Thoracic aorta (tissue), 2 donors: ENCODE results near the gene CEND1. TPM values are rescaled to one million over a fixed set of nuclear protein-coding genes. Genes with fewer than 3 reads are reported as not detected.

Experiments
- ATAC-seq: fragments of 150-250 bp; one replicate; pipeline ENCODE4 v1.8.0; 2017; ENCODE audit warnings: low read depth; ENCODE audit not compliant: insufficient number of reproducible peaks, low FRiP score
- DNase-seq: peaks from one replicate; pipeline ENCODE4 v3.0.0-alpha.2; 2020; ENCODE audit warnings: low spot score
- H3K27ac ChIP-seq, 2 donors: fragments of 200-600 bp; sonication (generic); 1 replicate in 1 of 2; 2 replicates in 1 of 2; pipeline ENCODE4 v1.5.1; 2016; ENCODE audit warnings: mild to moderate bottlenecking in 2 of 2, moderate library complexity in 2 of 2
- H3K27me3 ChIP-seq: fragments of 200-600 bp; sonication (generic); replicated peaks from 2 replicates; pipeline ENCODE4 v1.6.0; 2016; ENCODE audit warnings: mild to moderate bottlenecking; ENCODE audit not compliant: insufficient read depth
- H3K36me3 ChIP-seq: fragments of 200-600 bp; sonication (generic); one replicate; pipeline ENCODE4 v1.5.1; 2016
- H3K4me1 ChIP-seq, 2 donors: fragments of 200-600 bp; sonication (generic); 1 replicate in 1 of 2; 2 replicates in 1 of 2; pipeline versions ENCODE4 v1.5.1 to v1.6.0; 2016; ENCODE audit warnings: low read depth in 2 of 2, mild to moderate bottlenecking in 1 of 2; ENCODE audit not compliant: control insufficient read depth in 1 of 2
- H3K4me3 ChIP-seq: fragments of 200-600 bp; sonication (generic); 2 replicates; pipeline ENCODE4 v1.5.1; 2016; ENCODE audit warnings: mild to moderate bottlenecking
- H3K9me3 ChIP-seq: fragments of 200-600 bp; sonication (generic); 2 replicates; pipeline ENCODE4 v1.5.1; 2016
- CTCF ChIP-seq: fragments of 200-600 bp; sonication (generic); IDR thresholded peaks from one replicate; pipeline ENCODE4 v1.5.1; 2019; ENCODE audit warnings: antibody characterized with exemption
- total RNA-seq, 2 donors: library from RNA; depleted of rRNA; stranded (reverse); fragments of >200 nt; gene quantifications; one replicate each; pipeline versions ENCODE4 v1.1.0 to v1.2.3, GENCODE V29; 2016

Gene CEND1
- total RNA-seq, result not detected

GRCh38 chr11:789943-790342 lies at the start of gene CEND1:
Gene CEND1, minus strand, starts transcription at chr11:790090. Its CDS starts 1,514 bp downstream, at chr11:788576.
- TF ChIP-seq CTCF, result no peak
- no peak within 1 kb of the TSS for H3K27ac ChIP-seq
- peaks cover 0 to 4% of the 10 kb centered on the region in 2 donors for H3K4me1 ChIP-seq
- ATAC-seq (no peak), DNase-seq (no peak)
- peaks cover 8% of the 10 kb centered on the region for H3K27me3 ChIP-seq
- H3K4me3 ChIP-seq, result no peak within 1 kb of the TSS
- no peaks in the 10 kb centered on the region for H3K36me3 ChIP-seq
- H3K9me3 ChIP-seq, result no peaks in the 10 kb centered on the region

GRCh38 chr11:839280-839623 lies 49.4 kb upstream of the CEND1 start:
- DNase-seq (no peak), ATAC-seq (no peak)
- TF ChIP-seq CTCF, result no peak
- Histone ChIP-seq H3K4me3 (no peak overlapping the region), H3K4me1 (peaks cover 31 to 52% of the 10 kb centered on the region in 2 donors), H3K27ac (no peak overlapping the region), H3K27me3 (no peaks in the 10 kb centered on the region), H3K9me3 (no peaks in the 10 kb centered on the region), H3K36me3 (peaks cover 36% of the 10 kb centered on the region)

GRCh38 chr11:838441-839279 lies 48.8 kb upstream of the CEND1 start:
- no peak for DNase-seq
- Histone ChIP-seq H3K4me1 (peaks cover 28 to 52% of the 10 kb centered on the region in 2 donors), H3K27me3 (no peaks in the 10 kb centered on the region), H3K36me3 (peaks cover 36% of the 10 kb centered on the region), H3K9me3 (no peaks in the 10 kb centered on the region), H3K4me3 (no peak overlapping the region), H3K27ac (no peak overlapping the region)
- no peak for ATAC-seq
- no peak for TF ChIP-seq CTCF

- H3K9me3 ChIP-seq, result no peaks in the 10 kb centered on the region
- no peak overlapping the region for H3K27ac ChIP-seq
- H3K27me3 ChIP-seq, result no peaks in the 10 kb centered on the region
- ATAC-seq, result no peak
- H3K4me1 ChIP-seq, result peaks cover 23 to 50% of the 10 kb centered on the region in 2 donors
- no peak for DNase-seq
- no peak for TF ChIP-seq CTCF
- no peak overlapping the region for H3K4me3 ChIP-seq
- peaks cover 36% of the 10 kb centered on the region for H3K36me3 ChIP-seq
Observed at GRCh38 chr11:837990-838307, 48.1 kb upstream of the CEND1 start.

- peak overlapping the region in 1 of 2 donors; percentile 99 for H3K27ac ChIP-seq
- TF ChIP-seq CTCF, result no peak
- H3K36me3 ChIP-seq, result peaks cover 36% of the 10 kb centered on the region
- DNase-seq, result no peak
- no peaks in the 10 kb centered on the region for H3K9me3 ChIP-seq
- no peak for ATAC-seq
- H3K4me3 ChIP-seq, result no peak overlapping the region
- H3K4me1 ChIP-seq, result peaks cover 25 to 52% of the 10 kb centered on the region in 2 donors
- H3K27me3 ChIP-seq, result no peaks in the 10 kb centered on the region
Observed at GRCh38 chr11:837189-837989, 47.5 kb upstream of the CEND1 start.
